ENCODE data around the gene DUSP10. TPM values are rescaled to one million over a fixed set of nuclear protein-coding genes. Genes with fewer than 3 reads are reported as not detected.
A peak's percentile ranks its signal among the peaks of the same experiment; 100 is the strongest.

The DUSP10 gene
- total and polyA plus RNA-seq, 2 donors (not counting 1 experiment from before 2014, with no cell fraction given) = 19.4 to 71.7 TPM

DNA sequence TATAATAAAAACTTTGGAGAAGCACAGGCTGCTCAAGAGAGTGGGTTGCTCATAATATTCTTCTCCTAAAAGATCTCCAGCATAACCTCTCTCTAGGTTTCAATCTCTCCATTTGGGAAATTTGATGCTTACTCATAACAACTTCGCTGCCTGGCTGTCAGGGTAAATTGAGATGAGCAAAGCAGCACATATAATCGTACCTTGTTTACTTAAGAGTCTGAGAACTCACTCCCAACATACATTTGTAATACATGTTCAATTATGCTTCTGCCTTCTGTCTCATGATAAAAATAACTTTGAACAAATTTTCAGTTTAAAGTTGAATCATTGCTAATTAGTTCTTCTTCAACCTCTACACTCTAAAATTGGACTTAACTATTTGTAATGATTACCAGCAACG lies 68.9 kb downstream of the DUSP10 start:
- TF ChIP-seq CTCF (conservative IDR thresholded peaks at IDR 0.05 in 1 of 2, IDR thresholded peaks at IDR 0.05 in 1 of 2; ENCODE audit: low read depth in 1 of 2, low read length in 2 of 2) (no peak), EZH2 (IDR thresholded peaks at IDR 0.05; ENCODE audit: low read length, missing control alignments) (no peak)

DNA sequence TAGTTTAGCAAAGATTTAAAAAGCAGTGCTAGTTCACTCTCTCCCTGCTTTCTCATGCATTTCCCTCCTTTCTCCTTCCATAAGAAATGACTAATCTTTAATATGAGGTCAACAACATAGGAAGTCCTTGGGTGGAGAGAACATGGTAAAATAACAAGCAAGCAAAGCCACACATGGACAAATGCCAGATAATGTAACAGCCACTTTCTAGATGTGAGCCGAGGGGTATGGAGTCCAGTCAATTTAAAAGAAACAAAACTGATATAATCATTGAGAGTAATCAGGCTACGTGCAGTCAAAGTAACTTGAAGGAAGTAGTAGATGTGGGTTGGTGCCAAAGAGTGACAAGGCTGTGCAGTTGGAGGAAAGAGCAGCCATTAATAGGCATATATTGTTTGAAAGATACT lies 69.6 kb downstream of the DUSP10 start:
- no peak overlapping the region for H3K27ac ChIP-seq (ENCODE audit: insufficient read depth, low read length)
- no peak overlapping the region for H2AFZ ChIP-seq (ENCODE audit: low read length)
- no peak for TF ChIP-seq EZH2 (IDR thresholded peaks at IDR 0.05; ENCODE audit: low read length, missing control alignments)
- TF ChIP-seq CTCF (conservative IDR thresholded peaks at IDR 0.05 in 1 of 2, IDR thresholded peaks at IDR 0.05 in 1 of 2; ENCODE audit: low read depth in 1 of 2, low read length in 2 of 2) = no peak
- no peaks in the 10 kb centered on the region for H3K9me3 ChIP-seq (ENCODE audit: control insufficient read depth, insufficient read depth, low read depth, low read length)
- H3K4me3 ChIP-seq (replicated peaks in 1 of 4; ENCODE audit: control extremely low read depth in 1 of 4, insufficient read depth in 1 of 4, low read depth in 3 of 4, low read length in 4 of 4) = no peak overlapping the region
- no peak overlapping the region for H3K4me2 ChIP-seq (ENCODE audit: extremely low read depth, insufficient read depth, low read length)
- H4K20me1 ChIP-seq (ENCODE audit: control insufficient read depth, extremely low read depth, insufficient read depth, low read length) = no peaks in the 10 kb centered on the region
- H3K27me3 ChIP-seq (ENCODE audit: control insufficient read depth, insufficient read depth, low read length) = no peaks in the 10 kb centered on the region
- no peaks in the 10 kb centered on the region for H3K36me3 ChIP-seq (ENCODE audit: control insufficient read depth, insufficient read depth, low read length)
- DNase-seq (ENCODE audit: low read depth in 2 of 2) = peak; percentile 70 to 87
- H3K4me1 ChIP-seq (ENCODE audit: control insufficient read depth, extremely low read depth, insufficient read depth, low read length) = no peaks in the 10 kb centered on the region
- no peak overlapping the region for H3K9ac ChIP-seq (ENCODE audit: insufficient read depth, low read length)
- no peaks in the 10 kb centered on the region for H3K79me2 ChIP-seq (ENCODE audit: control insufficient read depth, insufficient read depth, low read length)

More for the DNA sequence above, 68.9 kb downstream of the DUSP10 start:
- H3K36me3 ChIP-seq (ENCODE audit: control insufficient read depth, insufficient read depth, low read length) = no peaks in the 10 kb centered on the region
- no peak overlapping the region for H3K4me3 ChIP-seq (replicated peaks in 1 of 4; ENCODE audit: control extremely low read depth in 1 of 4, insufficient read depth in 1 of 4, low read depth in 3 of 4, low read length in 4 of 4)
- no peaks in the 10 kb centered on the region for H4K20me1 ChIP-seq (ENCODE audit: control insufficient read depth, extremely low read depth, insufficient read depth, low read length)
- DNase-seq (ENCODE audit: low read depth in 2 of 2) = no peak
- H3K4me1 ChIP-seq (ENCODE audit: control insufficient read depth, extremely low read depth, insufficient read depth, low read length) = no peaks in the 10 kb centered on the region
- H3K27me3 ChIP-seq (ENCODE audit: control insufficient read depth, insufficient read depth, low read length) = no peaks in the 10 kb centered on the region
- H3K79me2 ChIP-seq (ENCODE audit: control insufficient read depth, insufficient read depth, low read length) = no peaks in the 10 kb centered on the region
- H3K4me2 ChIP-seq (ENCODE audit: extremely low read depth, insufficient read depth, low read length) = no peak overlapping the region
- H3K9me3 ChIP-seq (ENCODE audit: control insufficient read depth, insufficient read depth, low read depth, low read length) = no peaks in the 10 kb centered on the region
- H3K9ac ChIP-seq (ENCODE audit: insufficient read depth, low read length) = no peak overlapping the region
- H3K27ac ChIP-seq (ENCODE audit: insufficient read depth, low read length) = no peak overlapping the region
- H2AFZ ChIP-seq (ENCODE audit: low read length) = no peak overlapping the region

- H3K27me3 ChIP-seq (ENCODE audit: control insufficient read depth, insufficient read depth, low read length) = no peaks in the 10 kb centered on the region
- H3K4me1 ChIP-seq (ENCODE audit: control insufficient read depth, extremely low read depth, insufficient read depth, low read length) = no peaks in the 10 kb centered on the region
- no peak overlapping the region for H3K9ac ChIP-seq (ENCODE audit: insufficient read depth, low read length)
- H2AFZ ChIP-seq (ENCODE audit: low read length) = no peak overlapping the region
- DNase-seq (ENCODE audit: low read depth in 2 of 2) = peak in 1 of 2 donors; percentile 39
- no peak for TF ChIP-seq CTCF (conservative IDR thresholded peaks at IDR 0.05 in 1 of 2, IDR thresholded peaks at IDR 0.05 in 1 of 2; ENCODE audit: low read depth in 1 of 2, low read length in 2 of 2)
- TF ChIP-seq EZH2 (IDR thresholded peaks at IDR 0.05; ENCODE audit: low read length, missing control alignments) = no peak
- H3K36me3 ChIP-seq (ENCODE audit: control insufficient read depth, insufficient read depth, low read length) = no peaks in the 10 kb centered on the region
- no peak overlapping the region for H3K4me2 ChIP-seq (ENCODE audit: extremely low read depth, insufficient read depth, low read length)
- H3K9me3 ChIP-seq (ENCODE audit: control insufficient read depth, insufficient read depth, low read depth, low read length) = no peaks in the 10 kb centered on the region
- H3K4me3 ChIP-seq (replicated peaks in 1 of 4; ENCODE audit: control extremely low read depth in 1 of 4, insufficient read depth in 1 of 4, low read depth in 3 of 4, low read length in 4 of 4) = no peak overlapping the region
- H4K20me1 ChIP-seq (ENCODE audit: control insufficient read depth, extremely low read depth, insufficient read depth, low read length) = no peaks in the 10 kb centered on the region
- H3K27ac ChIP-seq (ENCODE audit: insufficient read depth, low read length) = no peak overlapping the region
- H3K79me2 ChIP-seq (ENCODE audit: control insufficient read depth, insufficient read depth, low read length) = no peaks in the 10 kb centered on the region
These were observed 71.8 kb downstream of the DUSP10 start for GRCh38 chr1:221670081-221670480.
